HL-60 (cell line): ENCODE measurements around the gene MKLN1.

Experiments used
- DNase-seq, 2 experiments: peaks; one replicate each; pipeline ENCODE4 v3.0.0-alpha.2; 2010 to 2020; ENCODE audit warnings: low read depth in 1 of 2, low spot score in 1 of 2
- H3K27ac ChIP-seq: fragments of 250-450 bp; sonication (Bioruptor Pico); replicated peaks from 2 replicates; pipeline ENCODE4 v1.5.1; 2020; ENCODE audit warnings: mild to moderate bottlenecking, moderate library complexity
- H3K27me3 ChIP-seq: fragments of 250-450 bp; sonication (Bioruptor Pico); 2 replicates; pipeline ENCODE4 v1.5.1; 2021; ENCODE audit warnings: mild to moderate bottlenecking, moderate library complexity; ENCODE audit not compliant: insufficient read depth, poor library complexity, severe bottlenecking
- H3K4me3 ChIP-seq: replicated peaks from 2 replicates; pipeline ENCODE4 v1.5.1; 2011; ENCODE audit warnings: mild to moderate bottlenecking, control low read depth, low read length; ENCODE audit not compliant: insufficient read depth
- GABPA ChIP-seq: IDR thresholded peaks from 2 replicates; pipeline ENCODE4 v1.6.1; 2012; ENCODE audit warnings: low read depth
- POLR2AphosphoS5 ChIP-seq: IDR thresholded peaks from 2 replicates; pipeline ENCODE4 v1.6.1; 2012; ENCODE audit warnings: low read depth
- SPI1 ChIP-seq: IDR thresholded peaks from 2 replicates; pipeline ENCODE4 v1.6.1; 2012; ENCODE audit warnings: low read depth, mild to moderate bottlenecking, borderline replicate concordance
- TF ChIP-seq, protein P1 (sequence below): IDR thresholded peaks from 2 replicates; pipeline ENCODE4 v1.6.1; 2012; ENCODE audit warnings: low read depth; ENCODE audit not compliant: insufficient replicate concordance
- TF ChIP-seq, protein P2 (sequence below): IDR thresholded peaks from one replicate; pipeline ENCODE4 v1.5.1; 2011; ENCODE audit warnings: low read length, control low read depth, inconsistent platforms; ENCODE audit not compliant: insufficient read depth

MKLN1 gene

DNA sequence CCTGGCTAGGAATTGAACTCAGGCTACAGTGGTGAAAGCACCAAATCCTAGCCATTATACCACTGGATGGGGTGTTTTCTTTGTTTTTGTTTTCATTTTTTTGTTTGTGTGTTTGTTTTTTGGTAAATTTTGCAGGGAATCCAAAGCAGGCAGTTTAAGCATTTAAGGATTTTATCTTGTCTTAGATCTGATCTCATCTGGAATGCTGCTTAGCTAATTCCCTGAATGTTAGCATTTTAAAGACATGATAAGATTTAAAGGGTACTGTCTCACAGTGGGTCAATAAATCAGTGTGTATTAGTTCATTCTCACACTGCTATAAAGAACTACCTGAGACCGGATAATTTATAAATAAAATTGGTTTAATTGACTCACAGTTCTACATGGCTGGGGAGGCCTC lies 5.6 kb upstream of the MKLN1 start:
- TF ChIP-seq SPI1, result no peak
- TF ChIP-seq GABPA, result no peak
- H3K4me3 ChIP-seq, result no peak overlapping the region
- H3K27ac ChIP-seq, result no peak overlapping the region
- H3K27me3 ChIP-seq, result no peaks in the 10 kb centered on the region
- DNase-seq, result no peak

- no peaks in the 10 kb centered on the region for H3K27me3 ChIP-seq
- DNase-seq, result no peak
- no peak overlapping the region for H3K27ac ChIP-seq
- no peak overlapping the region for H3K4me3 ChIP-seq
- no peak for TF ChIP-seq POLR2AphosphoS5
- TF ChIP-seq GABPA, result no peak
- TF ChIP-seq, protein P1, sequence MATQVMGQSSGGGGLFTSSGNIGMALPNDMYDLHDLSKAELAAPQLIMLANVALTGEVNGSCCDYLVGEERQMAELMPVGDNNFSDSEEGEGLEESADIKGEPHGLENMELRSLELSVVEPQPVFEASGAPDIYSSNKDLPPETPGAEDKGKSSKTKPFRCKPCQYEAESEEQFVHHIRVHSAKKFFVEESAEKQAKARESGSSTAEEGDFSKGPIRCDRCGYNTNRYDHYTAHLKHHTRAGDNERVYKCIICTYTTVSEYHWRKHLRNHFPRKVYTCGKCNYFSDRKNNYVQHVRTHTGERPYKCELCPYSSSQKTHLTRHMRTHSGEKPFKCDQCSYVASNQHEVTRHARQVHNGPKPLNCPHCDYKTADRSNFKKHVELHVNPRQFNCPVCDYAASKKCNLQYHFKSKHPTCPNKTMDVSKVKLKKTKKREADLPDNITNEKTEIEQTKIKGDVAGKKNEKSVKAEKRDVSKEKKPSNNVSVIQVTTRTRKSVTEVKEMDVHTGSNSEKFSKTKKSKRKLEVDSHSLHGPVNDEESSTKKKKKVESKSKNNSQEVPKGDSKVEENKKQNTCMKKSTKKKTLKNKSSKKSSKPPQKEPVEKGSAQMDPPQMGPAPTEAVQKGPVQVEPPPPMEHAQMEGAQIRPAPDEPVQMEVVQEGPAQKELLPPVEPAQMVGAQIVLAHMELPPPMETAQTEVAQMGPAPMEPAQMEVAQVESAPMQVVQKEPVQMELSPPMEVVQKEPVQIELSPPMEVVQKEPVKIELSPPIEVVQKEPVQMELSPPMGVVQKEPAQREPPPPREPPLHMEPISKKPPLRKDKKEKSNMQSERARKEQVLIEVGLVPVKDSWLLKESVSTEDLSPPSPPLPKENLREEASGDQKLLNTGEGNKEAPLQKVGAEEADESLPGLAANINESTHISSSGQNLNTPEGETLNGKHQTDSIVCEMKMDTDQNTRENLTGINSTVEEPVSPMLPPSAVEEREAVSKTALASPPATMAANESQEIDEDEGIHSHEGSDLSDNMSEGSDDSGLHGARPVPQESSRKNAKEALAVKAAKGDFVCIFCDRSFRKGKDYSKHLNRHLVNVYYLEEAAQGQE, result no peak
- TF ChIP-seq, protein P2, sequence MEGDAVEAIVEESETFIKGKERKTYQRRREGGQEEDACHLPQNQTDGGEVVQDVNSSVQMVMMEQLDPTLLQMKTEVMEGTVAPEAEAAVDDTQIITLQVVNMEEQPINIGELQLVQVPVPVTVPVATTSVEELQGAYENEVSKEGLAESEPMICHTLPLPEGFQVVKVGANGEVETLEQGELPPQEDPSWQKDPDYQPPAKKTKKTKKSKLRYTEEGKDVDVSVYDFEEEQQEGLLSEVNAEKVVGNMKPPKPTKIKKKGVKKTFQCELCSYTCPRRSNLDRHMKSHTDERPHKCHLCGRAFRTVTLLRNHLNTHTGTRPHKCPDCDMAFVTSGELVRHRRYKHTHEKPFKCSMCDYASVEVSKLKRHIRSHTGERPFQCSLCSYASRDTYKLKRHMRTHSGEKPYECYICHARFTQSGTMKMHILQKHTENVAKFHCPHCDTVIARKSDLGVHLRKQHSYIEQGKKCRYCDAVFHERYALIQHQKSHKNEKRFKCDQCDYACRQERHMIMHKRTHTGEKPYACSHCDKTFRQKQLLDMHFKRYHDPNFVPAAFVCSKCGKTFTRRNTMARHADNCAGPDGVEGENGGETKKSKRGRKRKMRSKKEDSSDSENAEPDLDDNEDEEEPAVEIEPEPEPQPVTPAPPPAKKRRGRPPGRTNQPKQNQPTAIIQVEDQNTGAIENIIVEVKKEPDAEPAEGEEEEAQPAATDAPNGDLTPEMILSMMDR, result no peak
- no peak for TF ChIP-seq SPI1
Observed at GRCh38 chr7:131322861-131323260, 4.8 kb upstream of the MKLN1 start.

DNA sequence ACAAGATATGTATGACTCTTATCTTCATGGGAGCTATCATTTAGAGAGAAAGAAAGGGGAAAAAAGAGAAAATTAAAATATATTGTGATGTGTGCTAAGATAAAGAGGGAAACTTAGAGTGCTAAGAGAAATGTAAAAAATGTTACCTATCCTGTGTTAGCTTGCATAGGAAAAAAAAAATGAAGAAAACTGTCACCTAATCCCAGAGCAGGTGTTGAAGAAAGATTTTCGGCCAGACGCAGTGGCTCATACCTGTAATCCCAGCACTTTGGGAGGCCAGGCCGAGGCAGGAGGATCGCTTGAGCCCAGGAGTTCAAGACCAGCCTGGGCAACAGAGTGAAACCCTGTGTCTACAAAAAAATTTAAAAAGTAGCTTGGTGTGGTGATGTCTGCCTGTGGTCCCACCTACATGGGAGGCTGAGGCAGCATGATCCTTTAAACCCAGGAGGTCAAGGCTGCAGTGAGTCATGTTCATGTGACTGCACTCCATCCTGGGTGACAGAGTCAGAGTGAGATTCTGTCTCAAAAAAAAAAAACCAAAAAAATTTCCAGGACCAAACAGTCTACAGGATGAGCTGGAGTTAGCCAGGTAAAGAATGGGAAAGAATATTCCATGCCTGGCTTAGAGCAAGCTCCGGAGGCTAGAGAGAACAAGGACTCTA lies 2.4 kb upstream of the MKLN1 start:
- H3K27ac ChIP-seq, result no peak overlapping the region
- no peak for DNase-seq
- no peaks in the 10 kb centered on the region for H3K27me3 ChIP-seq
- TF ChIP-seq, protein P2, result no peak
- TF ChIP-seq SPI1, result no peak
- TF ChIP-seq, protein P1, result no peak
- no peak for TF ChIP-seq GABPA
- no peak for TF ChIP-seq POLR2AphosphoS5
- no peak overlapping the region for H3K4me3 ChIP-seq

GRCh38 chr7:131326576-131326975 lies 1.1 kb upstream of the MKLN1 start:
- no peak for DNase-seq
- Histone ChIP-seq H3K4me3 (no peak overlapping the region), H3K27me3 (no peaks in the 10 kb centered on the region), H3K27ac (no peak overlapping the region)
- TF ChIP-seq GABPA (no peak), SPI1 (no peak), POLR2AphosphoS5 (no peak)
- TF ChIP-seq, protein P2, result no peak
- TF ChIP-seq, protein P1, result no peak
